ENCODE results near the gene MRC2. TPM values are rescaled to one million over a fixed set of nuclear protein-coding genes. Genes with fewer than 3 reads are reported as not detected.

The MRC2 gene
- total RNA-seq, 1 experiment from 2014 or later, result 10.7 TPM

- TF ChIP-seq ZBTB33 (IDR thresholded peaks at IDR 0.05; ENCODE audit: extremely low read depth, insufficient replicate concordance, low read length) (no peak), YY1 (IDR thresholded peaks at IDR 0.05; ENCODE audit: extremely low read depth, insufficient replicate concordance, low read depth, low read length) (no peak), SRF (IDR thresholded peaks at IDR 0.05; ENCODE audit: low read depth) (no peak), TCF7L2 (IDR thresholded peaks at IDR 0.05; ENCODE audit: borderline replicate concordance, extremely low read depth, insufficient read depth, insufficient read length) (no peak), JUND (IDR thresholded peaks at IDR 0.05) (no peak), ZNF274 (IDR thresholded peaks at IDR 0.05; ENCODE audit: low read depth, low read length) (no peak), ZFX (IDR thresholded peaks at IDR 0.05) (no peak)
Measured at GRCh38 chr17:62680541-62681052, 53.1 kb downstream of the MRC2 start (continued).

GRCh38 chr17:62681061-62681938 is 53.8 kb downstream of the MRC2 start:
- DNase-seq (ENCODE audit: low read depth, low spot score) (no peak), ATAC-seq (no peak)
- TF ChIP-seq ZNF274 (IDR thresholded peaks at IDR 0.05; ENCODE audit: low read depth, low read length) (no peak), REST (IDR thresholded peaks at IDR 0.05; ENCODE audit: low read depth) (no peak), EZH2phosphoT487 (IDR thresholded peaks at IDR 0.05; ENCODE audit: borderline replicate concordance) (no peak), ATF3 (IDR thresholded peaks at IDR 0.05) (no peak), EZH2 (IDR thresholded peaks at IDR 0.05) (no peak)
- Histone ChIP-seq H4K20me1 (ENCODE audit: insufficient read depth) (no peaks in the 10 kb centered on the region), H3K4me1 (ENCODE audit: control insufficient read depth in 1 of 2, insufficient read depth in 2 of 2, low read length in 2 of 2) (no peaks in the 10 kb centered on the region), H3K27me3 (ENCODE audit: insufficient read depth, low read length) (no peaks in the 10 kb centered on the region), H3K79me2 (ENCODE audit: insufficient read depth, low read length) (no peaks in the 10 kb centered on the region), H3K9me3 (ENCODE audit: control insufficient read depth in 1 of 2, insufficient read depth in 1 of 2, low read depth in 1 of 2, low read length in 2 of 2) (no peaks in the 10 kb centered on the region), H3K9ac (ENCODE audit: low read length) (no peak overlapping the region), H3K9me2 (ENCODE audit: insufficient read depth) (no peaks in the 10 kb centered on the region), H3K4me2 (ENCODE audit: low read length) (no peak overlapping the region), H2AFZ (ENCODE audit: low read depth, low read length, poor library complexity, severe bottlenecking) (no peak overlapping the region), H3K27ac (ENCODE audit: low read depth, low read length) (no peak overlapping the region), H3K4me3 (replicated peaks in 1 of 2; ENCODE audit: low read depth in 1 of 2, low read length in 2 of 2) (no peak overlapping the region), H3K36me3 (ENCODE audit: control insufficient read depth in 1 of 2, insufficient read depth in 2 of 2, low read length in 2 of 2) (no peaks in the 10 kb centered on the region)
- intact Hi-C loops (cut with micrococcal nuclease), result no loop called here
- no TSS peak for BruUV-seq (replicated peaks)
- ChIA-PET RAD21 (ENCODE audit: low non-redundant PET in 1 of 2, low total read pairs in 2 of 2, uncharacterized antibody in 2 of 2, unreplicated experiment in 2 of 2) (interaction anchor here in 1 of 2 experiments (0.5 kb wide), 1 partner anchor 270 kb away, joined by 6 read pairs; no protein-coding TSS in a partner anchor), POLR2A (no interaction called here), CTCF (interaction anchor here (0.8 kb wide), 1 partner anchor 43 kb away, joined by 3 read pairs; no protein-coding TSS in a partner anchor)
